Psoas muscle (tissue), 8 donors: ENCODE data around the gene ESPN. TPM values are rescaled to one million over a fixed set of nuclear protein-coding genes. Genes with fewer than 3 reads are reported as not detected.

Experiments
- ATAC-seq, 4 donors: fragments of 200-7000 bp; cut with Tn5 transposase; one replicate each; pipeline ENCODE4 v1.9.1; 2020; ENCODE audit warnings: moderate library complexity in 3 of 4, mild to moderate bottlenecking in 2 of 4
- DNase-seq, 2 donors: peaks; one replicate each; pipeline ENCODE4 v3.0.0-alpha.2; 2020
- H3K27ac ChIP-seq: fragments of 200-600 bp; one replicate; pipeline ENCODE4 v1.8.0; 2022
- H3K27me3 ChIP-seq, 3 donors: fragments of 200-600 bp in 1 of 3; one replicate each; pipeline versions ENCODE4 v1.6.1 to v1.8.0; 2013 to 2022; ENCODE audit warnings: low read length in 2 of 3, mild to moderate bottlenecking in 2 of 3, moderate library complexity in 1 of 3; ENCODE audit not compliant: insufficient read depth in 3 of 3
- H3K36me3 ChIP-seq, 2 donors: fragments of 200-600 bp in 1 of 2; one replicate each; pipeline versions ENCODE4 v1.6.1 to v1.8.0; 2013 to 2022; ENCODE audit warnings: low read depth in 1 of 2, mild to moderate bottlenecking in 1 of 2, moderate library complexity in 1 of 2; ENCODE audit not compliant: insufficient read depth in 1 of 2
- H3K4me1 ChIP-seq: fragments of 200-600 bp; one replicate; pipeline ENCODE4 v1.8.0; 2022
- H3K4me3 ChIP-seq: fragments of 200-600 bp; one replicate; pipeline ENCODE4 v1.8.0; 2022; ENCODE audit warnings: mild to moderate bottlenecking
- H3K9me3 ChIP-seq: fragments of 200-600 bp; one replicate; pipeline ENCODE4 v1.8.0; 2022
- CTCF ChIP-seq: fragments of 200-600 bp; IDR thresholded peaks from one replicate; pipeline ENCODE4 v1.8.0; 2022; ENCODE audit warnings: antibody characterized with exemption
- WGBS, 3 donors: extraction: QIAGEN DNeasy Blood & Tissue Kit; methylation state at CpG; one replicate each; pipeline versions ENCODE4 v1.1.6 to v1.1.7; 2013; 5-methylcytosine and 5-hydroxymethylcytosine counted together
- intact Hi-C, 2 donors: fragments of 100-400 bp; cut with DNase I; formaldehyde crosslinking; loops; one replicate each; pipeline versions ENCODE4 v1.11.0 to v1.14.2; 2022
- polyA plus RNA-seq, 3 donors: library from polyadenylated mRNA; stranded (reverse); fragments of 200-250 nt; gene quantifications; one replicate each; pipeline ENCODE4 v1.2.3, GENCODE V29; 2013
- total RNA-seq, 4 donors: library from RNA; stranded (reverse); fragmentation: NEBNext Ultra II Directional in 2 of 4; extraction: Animal tissue kit (Norgen Biotek cat#: 25700) in 2 of 4; gene quantifications; one replicate each; pipeline versions ENCODE4 v1.2.1 to v1.2.4, GENCODE V29; 2021 to 2023
- donor health status: healthy with polysubstance abuse.
- donor health status: DM: no; HTN: no; CAD: no; lungs with moderate emphysema.
- donor health status: Bipolar disorder and iron deficiency.
- donor health status: healthy.
- donor health status: DM: yes; HTN: yes; CAD: no.
- donor health status: DM: no; HTN: no; CAD: no.
- donor health status: DM: no; HTN: no; CAD: no.
- donor health status: DM: yes; HTN: yes; CAD: no.

ESPN gene
- total and polyA plus RNA-seq, 7 donors = 0.12 TPM; not detected in 6

- TF ChIP-seq CTCF = peak; percentile 78
- Histone ChIP-seq H3K9me3 (no peaks in the 10 kb centered on the region), H3K4me1 (peaks cover 7% of the 10 kb centered on the region), H3K27ac (no peak overlapping the region), H3K4me3 (peak overlapping the region; percentile 64), H3K27me3 (peaks cover 0 to 27% (median 4%) of the 10 kb centered on the region in 3 donors), H3K36me3 (no peaks in the 10 kb centered on the region)
- 14 to 15% (median 14%) methylated on average over 20 to 21 of the region's 21 CpGs for WGBS, 3 donors
- DNase-seq (peak; percentile 70 to 80), ATAC-seq (peak; percentile 61 to 79 (median 70))
- intact Hi-C loops = loop anchor here in 1 of 2 donors (5.0 kb wide), 1 partner anchor 158 kb away; no protein-coding TSS in a partner anchor
Measured at GRCh38 chr1:6489799-6490180, 65.2 kb downstream of the ESPN start.

- intact Hi-C loops = no loop called here
- TF ChIP-seq CTCF = no peak
- H3K27ac ChIP-seq = peak overlapping the region; percentile 53
- peak; percentile 41 to 70 (median 58) for ATAC-seq
- WGBS, 3 donors = 2 to 6% (median 3%) methylated on average over 60 to 70 of the region's 70 CpGs
- H3K27me3 ChIP-seq = peaks cover 0 to 21% (median 2%) of the 10 kb centered on the region in 3 donors
- peaks cover 7% of the 10 kb centered on the region for H3K4me1 ChIP-seq
- DNase-seq = peak in 1 of 2 donors; percentile 54
- H3K36me3 ChIP-seq = no peaks in the 10 kb centered on the region
- H3K9me3 ChIP-seq = no peaks in the 10 kb centered on the region
- peak overlapping the region; percentile 64 for H3K4me3 ChIP-seq
Measured at GRCh38 chr1:6490181-6491080, 65.9 kb downstream of the ESPN start.

GRCh38 chr1:6491081-6491449, 66.5 kb downstream of the ESPN start:
- Histone ChIP-seq H3K36me3 (no peaks in the 10 kb centered on the region), H3K4me3 (peak overlapping the region; percentile 64), H3K4me1 (peaks cover 7% of the 10 kb centered on the region), H3K9me3 (no peaks in the 10 kb centered on the region), H3K27ac (peak overlapping the region; percentile 53), H3K27me3 (peaks cover 0 to 18% (median 0%) of the 10 kb centered on the region in 3 donors)
- TF ChIP-seq CTCF = no peak
- ATAC-seq (no peak), DNase-seq (no peak)
- intact Hi-C loops = no loop called here
- WGBS, 3 donors = 55 to 69% (median 62%) methylated on average over 6 of the region's 6 CpGs

- Histone ChIP-seq H3K27me3 (peaks cover 0 to 18% (median 2%) of the 10 kb centered on the region in 3 donors), H3K27ac (peak within 1 kb of the TSS; percentile 53), H3K4me1 (peaks cover 7% of the 10 kb centered on the region), H3K9me3 (no peaks in the 10 kb centered on the region), H3K4me3 (peak within 1 kb of the TSS; percentile 64), H3K36me3 (no peaks in the 10 kb centered on the region)
- 72 to 84% (median 74%) methylated on average over 6 of the region's 6 CpGs for WGBS, 3 donors
- DNase-seq = no peak
- TF ChIP-seq CTCF = no peak
- intact Hi-C loops = no loop called here
- ATAC-seq = peak in 1 of 4 donors; percentile 20
Measured at GRCh38 chr1:6491480-6491962, 66.9 kb downstream of the ESPN start, which contains the start of gene PLEKHG5. Gene PLEKHG5 (minus strand): TSS chr1:6491667. CDS start chr1:6477571, 14,096 bp downstream.
